ENCODE data around the gene EIPR1. TPM values are rescaled to one million over a fixed set of nuclear protein-coding genes. Genes with fewer than 3 reads are reported as not detected.

The EIPR1 gene
- total and polyA plus RNA-seq, 10 of the 15 experiments (the other 5 are each of a cell fraction or from before 2014, with no cell fraction given): 23.6 to 61.2 (median 42.2) TPM

DNA sequence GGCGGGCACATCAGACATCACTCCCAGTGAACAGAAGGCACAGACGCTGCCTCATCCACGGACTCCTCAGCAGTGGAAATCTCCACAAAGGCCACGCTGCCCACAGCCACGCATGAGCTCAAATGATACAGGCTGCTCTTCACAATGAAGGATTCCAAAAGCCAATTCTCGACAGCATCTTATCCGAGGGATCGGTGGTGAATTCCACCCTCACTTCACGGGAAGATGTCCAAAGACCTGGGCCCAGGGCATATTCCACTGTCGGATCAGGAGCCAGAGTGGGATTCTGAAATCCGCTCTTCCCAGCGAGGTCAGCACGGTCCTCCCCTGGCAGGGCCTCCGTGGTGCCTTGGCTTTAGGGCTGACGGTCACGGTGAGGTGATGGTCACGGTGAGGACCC lies 55.8 kb downstream of the EIPR1 start:
- in situ Hi-C loops (cut with MboI) (no loop called here), intact Hi-C loops (cut with micrococcal nuclease; ENCODE audit: unreplicated experiment) (no loop called here)
- ChIA-PET CTCF (interaction anchor here (1.1 kb wide), 1 partner anchor 18 kb away, joined by 3 read pairs; no protein-coding TSS in a partner anchor), RAD21 (ENCODE audit: unreplicated experiment) (no interaction called here), SMC1A (ENCODE audit: uncharacterized antibody, unreplicated experiment) (no interaction called here), POLR2A (no interaction called here)
- peaks cover 0 to 7% of the 10 kb centered on the region in 2 experiments; a peak in 3 of 4 replicates for H3K36me3 ChIP-seq (ENCODE audit: control insufficient read depth in 2 of 2, insufficient read depth in 2 of 2, low read length in 1 of 2)
- H2AFZ ChIP-seq (ENCODE audit: control insufficient read depth, low read depth, low read length): no peak overlapping the region
- no peak overlapping the region for H3K4me2 ChIP-seq (ENCODE audit: control insufficient read depth, insufficient read depth)
- no peaks in the 10 kb centered on the region for H4K20me1 ChIP-seq (ENCODE audit: control insufficient read depth, insufficient read depth)
- DNase-seq (ENCODE audit: low read depth, low spot score) (no peak), FAIRE-seq (no peak), ATAC-seq (no peak)
- no peaks in the 10 kb centered on the region for H3K9me3 ChIP-seq (replicated peaks; ENCODE audit: control insufficient read depth, insufficient read depth, low read length)
- H3K4me1 ChIP-seq (ENCODE audit: control insufficient read depth, insufficient read depth, low read length): no peaks in the 10 kb centered on the region
- no peaks in the 10 kb centered on the region for H3K79me2 ChIP-seq (ENCODE audit: control insufficient read depth, insufficient read depth, low read length)
- 98% methylated on average over 17 of the region's 17 CpGs for WGBS (ENCODE audit: insufficient coverage, insufficient replicate concordance, low lambda C conversion rate, missing lambda C conversion rate)
- H3K27ac ChIP-seq (ENCODE audit: control insufficient read depth, insufficient read depth): no peak overlapping the region
- BruUV-seq (replicated peaks): no TSS peak
- H3K27me3 ChIP-seq (replicated peaks in 1 of 2; ENCODE audit: control insufficient read depth in 2 of 2, insufficient read depth in 2 of 2, low read length in 1 of 2): no peaks in the 10 kb centered on the region
- no peak overlapping the region for H3K4me3 ChIP-seq
- no peak overlapping the region for H3K9ac ChIP-seq (ENCODE audit: control insufficient read depth, insufficient read depth, low read length)
- no peak for TF ChIP-seq RUNX3 (IDR thresholded peaks at IDR 0.05; ENCODE audit: low read length)
- no peak for TF ChIP-seq GATAD2B (conservative IDR thresholded peaks at IDR 0.05; ENCODE audit: low read depth)
- no peak for TF ChIP-seq CBX5 (IDR thresholded peaks at IDR 0.05; ENCODE audit: low read depth)
- no peak for TF ChIP-seq ATF7 (IDR thresholded peaks at IDR 0.05; ENCODE audit: low read depth)
- TF ChIP-seq NR2F1 (conservative IDR thresholded peaks at IDR 0.05): no peak
- no peak for TF ChIP-seq PAX8 (IDR thresholded peaks at IDR 0.05)

DNA sequence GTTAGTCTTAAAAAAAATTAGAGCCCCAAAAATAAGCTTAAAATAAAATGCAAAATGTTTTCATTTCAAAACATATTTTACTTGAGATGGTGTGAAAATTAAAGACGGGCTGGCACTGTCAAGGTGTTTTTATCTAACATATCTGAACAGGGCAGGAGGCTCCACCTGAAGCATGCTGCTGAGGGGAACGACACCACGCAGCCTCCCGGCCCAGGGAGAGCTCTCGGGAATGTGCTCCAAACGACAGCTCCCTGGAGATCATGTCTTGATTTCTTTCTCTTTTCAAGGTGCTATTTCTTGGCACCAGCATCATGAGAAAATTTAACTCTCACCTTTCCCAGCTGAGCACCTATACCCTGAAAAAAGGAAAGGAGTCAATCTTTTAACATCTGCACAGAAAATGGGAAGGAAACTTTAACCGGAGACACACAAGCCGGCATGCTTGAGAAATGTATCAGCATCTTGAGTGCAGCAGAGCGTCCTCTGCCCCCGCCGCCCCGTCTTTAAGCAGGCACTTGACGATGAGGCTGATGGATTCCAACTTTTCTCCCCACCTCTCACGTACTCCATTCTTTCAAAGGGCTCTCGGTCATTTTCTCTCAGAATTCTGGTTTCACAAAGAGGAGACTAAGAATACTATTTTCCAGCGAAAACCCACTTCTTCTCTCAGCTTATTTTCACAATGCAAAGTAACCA lies 56.6 kb downstream of the EIPR1 start:
- ATAC-seq: no peak
- H2AFZ ChIP-seq (ENCODE audit: control insufficient read depth, low read depth, low read length): no peak overlapping the region
- intact Hi-C loops (cut with micrococcal nuclease; ENCODE audit: unreplicated experiment) (no loop called here), in situ Hi-C loops (cut with MboI) (no loop called here)
- no peak overlapping the region for H3K4me2 ChIP-seq (ENCODE audit: control insufficient read depth, insufficient read depth)
- H3K79me2 ChIP-seq (ENCODE audit: control insufficient read depth, insufficient read depth, low read length): no peaks in the 10 kb centered on the region
- H3K27ac ChIP-seq (ENCODE audit: control insufficient read depth, insufficient read depth): no peak overlapping the region
- peaks cover 0 to 7% of the 10 kb centered on the region in 2 experiments; a peak in 3 of 4 replicates for H3K36me3 ChIP-seq (ENCODE audit: control insufficient read depth in 2 of 2, insufficient read depth in 2 of 2, low read length in 1 of 2)
- no peak overlapping the region for H3K4me3 ChIP-seq
- no peak overlapping the region for H3K9ac ChIP-seq (ENCODE audit: control insufficient read depth, insufficient read depth, low read length)
- no peaks in the 10 kb centered on the region for H3K9me3 ChIP-seq (replicated peaks; ENCODE audit: control insufficient read depth, insufficient read depth, low read length)
- DNase-seq (ENCODE audit: low read depth, low spot score): no peak
- H3K27me3 ChIP-seq (replicated peaks in 1 of 2; ENCODE audit: control insufficient read depth in 2 of 2, insufficient read depth in 2 of 2, low read length in 1 of 2): no peaks in the 10 kb centered on the region
- FAIRE-seq: no peak
- SMC1A ChIA-PET (ENCODE audit: uncharacterized antibody, unreplicated experiment): no interaction called here
- RAD21 ChIA-PET (ENCODE audit: unreplicated experiment): no interaction called here
- WGBS (ENCODE audit: insufficient coverage, insufficient replicate concordance, low lambda C conversion rate, missing lambda C conversion rate): 87% methylated on average over 16 of the region's 16 CpGs
- POLR2A ChIA-PET: no interaction called here
- BruUV-seq (replicated peaks): no TSS peak
- H4K20me1 ChIP-seq (ENCODE audit: control insufficient read depth, insufficient read depth): no peaks in the 10 kb centered on the region
- CTCF ChIA-PET: no interaction called here
- H3K4me1 ChIP-seq (ENCODE audit: control insufficient read depth, insufficient read depth, low read length): no peaks in the 10 kb centered on the region
- TF ChIP-seq, protein P1, sequence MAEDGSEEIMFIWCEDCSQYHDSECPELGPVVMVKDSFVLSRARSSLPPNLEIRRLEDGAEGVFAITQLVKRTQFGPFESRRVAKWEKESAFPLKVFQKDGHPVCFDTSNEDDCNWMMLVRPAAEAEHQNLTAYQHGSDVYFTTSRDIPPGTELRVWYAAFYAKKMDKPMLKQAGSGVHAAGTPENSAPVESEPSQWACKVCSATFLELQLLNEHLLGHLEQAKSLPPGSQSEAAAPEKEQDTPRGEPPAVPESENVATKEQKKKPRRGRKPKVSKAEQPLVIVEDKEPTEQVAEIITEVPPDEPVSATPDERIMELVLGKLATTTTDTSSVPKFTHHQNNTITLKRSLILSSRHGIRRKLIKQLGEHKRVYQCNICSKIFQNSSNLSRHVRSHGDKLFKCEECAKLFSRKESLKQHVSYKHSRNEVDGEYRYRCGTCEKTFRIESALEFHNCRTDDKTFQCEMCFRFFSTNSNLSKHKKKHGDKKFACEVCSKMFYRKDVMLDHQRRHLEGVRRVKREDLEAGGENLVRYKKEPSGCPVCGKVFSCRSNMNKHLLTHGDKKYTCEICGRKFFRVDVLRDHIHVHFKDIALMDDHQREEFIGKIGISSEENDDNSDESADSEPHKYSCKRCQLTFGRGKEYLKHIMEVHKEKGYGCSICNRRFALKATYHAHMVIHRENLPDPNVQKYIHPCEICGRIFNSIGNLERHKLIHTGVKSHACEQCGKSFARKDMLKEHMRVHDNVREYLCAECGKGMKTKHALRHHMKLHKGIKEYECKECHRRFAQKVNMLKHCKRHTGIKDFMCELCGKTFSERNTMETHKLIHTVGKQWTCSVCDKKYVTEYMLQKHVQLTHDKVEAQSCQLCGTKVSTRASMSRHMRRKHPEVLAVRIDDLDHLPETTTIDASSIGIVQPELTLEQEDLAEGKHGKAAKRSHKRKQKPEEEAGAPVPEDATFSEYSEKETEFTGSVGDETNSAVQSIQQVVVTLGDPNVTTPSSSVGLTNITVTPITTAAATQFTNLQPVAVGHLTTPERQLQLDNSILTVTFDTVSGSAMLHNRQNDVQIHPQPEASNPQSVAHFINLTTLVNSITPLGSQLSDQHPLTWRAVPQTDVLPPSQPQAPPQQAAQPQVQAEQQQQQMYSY (CRISPR knock-in tag; IDR thresholded peaks at IDR 0.05): no peak
- TF ChIP-seq ATF2 (IDR thresholded peaks at IDR 0.05; ENCODE audit: low read length): no peak
- no peak for TF ChIP-seq JUNB (IDR thresholded peaks at IDR 0.05)
- TF ChIP-seq ATF7 (IDR thresholded peaks at IDR 0.05; ENCODE audit: low read depth): no peak
- no peak for TF ChIP-seq NFYB (IDR thresholded peaks at IDR 0.05; ENCODE audit: insufficient read depth, low read depth, low read length)
